Muscle of leg (tissue), 11 donors: ENCODE data around the gene ACOX3. TPM values are rescaled to one million over a fixed set of nuclear protein-coding genes. Genes with fewer than 3 reads are reported as not detected.

Experiments
- DNase-seq: peaks from one replicate; pipeline ENCODE4 v3.0.0; 2013
- H3K27ac ChIP-seq: one replicate; pipeline ENCODE4 v1.5.1; 2013; ENCODE audit warnings: mild to moderate bottlenecking, low read length, control low read depth
- H3K27me3 ChIP-seq: one replicate; pipeline ENCODE4 v1.6.1; 2013; ENCODE audit warnings: low read length; ENCODE audit not compliant: control insufficient read depth, insufficient read depth
- H3K36me3 ChIP-seq: one replicate; pipeline ENCODE4 v1.6.1; 2013; ENCODE audit warnings: low read length; ENCODE audit not compliant: control insufficient read depth, insufficient read depth
- H3K4me1 ChIP-seq: one replicate; pipeline ENCODE4 v1.6.1; 2013; ENCODE audit warnings: low read length; ENCODE audit not compliant: control insufficient read depth, insufficient read depth
- H3K4me3 ChIP-seq: one replicate; pipeline ENCODE4 v1.5.1; 2013; ENCODE audit warnings: low read length, control low read depth
- H3K9me3 ChIP-seq: replicated peaks from 2 replicates; pipeline ENCODE4 v1.6.1; 2013; ENCODE audit warnings: low read depth, low read length; ENCODE audit not compliant: control insufficient read depth
- WGBS: methylation state at CpG from one replicate; pipeline ENCODE4 v1.1.5; 2013; ENCODE audit warnings: missing lambda C conversion rate; ENCODE audit not compliant: insufficient coverage; 5-methylcytosine and 5-hydroxymethylcytosine counted together
- polyA plus RNA-seq, 8 donors: library from polyadenylated mRNA; unstranded; fragments of 120-200 nt; gene quantifications; one replicate each; pipeline versions ENCODE4 v1.2.1 to v1.2.3, GENCODE V29; 2013; ENCODE audit warnings: inconsistent platforms in 1 of 8, low replicate concordance in 1 of 8; ENCODE audit not compliant: insufficient read length in 8 of 8, insufficient read depth in 1 of 8
- total RNA-seq: library from RNA; stranded (reverse); fragments of 120-200 nt; gene quantifications from one replicate; pipeline ENCODE4 v1.2.4, GENCODE V29; 2013

Gene ACOX3
- total and polyA plus RNA-seq, 9 donors, result 10.1 to 20.3 (median 15.8) TPM

- no peak overlapping the region for H3K27ac ChIP-seq
- H3K9me3 ChIP-seq, result no peaks in the 10 kb centered on the region
- peaks cover 40% of the 10 kb centered on the region for H3K36me3 ChIP-seq
- DNase-seq, result no peak
- WGBS, result 82% methylated on average over 49 of the region's 49 CpGs
- H3K27me3 ChIP-seq, result no peaks in the 10 kb centered on the region
- H3K4me1 ChIP-seq, result peaks cover 24% of the 10 kb centered on the region
- no peak overlapping the region for H3K4me3 ChIP-seq
Observed at GRCh38 chr4:8374851-8375649, 65.5 kb downstream of the ACOX3 start.

- Histone ChIP-seq H3K4me3 (no peak overlapping the region), H3K9me3 (no peaks in the 10 kb centered on the region), H3K4me1 (peaks cover 34% of the 10 kb centered on the region), H3K27me3 (no peaks in the 10 kb centered on the region), H3K27ac (no peak overlapping the region), H3K36me3 (peaks cover 35% of the 10 kb centered on the region)
- no peak for DNase-seq
- WGBS, result 93% methylated on average over 11 of the region's 13 CpGs
Observed at GRCh38 chr4:8373973-8374545, 66.5 kb downstream of the ACOX3 start.

- no peak for DNase-seq
- 91% methylated on average over 27 of the region's 32 CpGs for WGBS
- H3K4me3 ChIP-seq, result no peak overlapping the region
- H3K9me3 ChIP-seq, result no peaks in the 10 kb centered on the region
- no peak overlapping the region for H3K27ac ChIP-seq
- H3K4me1 ChIP-seq, result peaks cover 39% of the 10 kb centered on the region
- no peaks in the 10 kb centered on the region for H3K27me3 ChIP-seq
- H3K36me3 ChIP-seq, result peaks cover 31% of the 10 kb centered on the region
Observed at GRCh38 chr4:8373270-8373972, 67.1 kb downstream of the ACOX3 start.

GRCh38 chr4:8372506-8372905, 68.0 kb downstream of the ACOX3 start:
- no peaks in the 10 kb centered on the region for H3K9me3 ChIP-seq
- 65% methylated on average over 12 of the region's 13 CpGs for WGBS
- H3K36me3 ChIP-seq, result peaks cover 26% of the 10 kb centered on the region
- peaks cover 39% of the 10 kb centered on the region for H3K4me1 ChIP-seq
- DNase-seq, result no peak
- H3K27ac ChIP-seq, result no peak overlapping the region
- no peak overlapping the region for H3K4me3 ChIP-seq
- no peaks in the 10 kb centered on the region for H3K27me3 ChIP-seq

- no peak for DNase-seq
- Histone ChIP-seq H3K4me1 (peaks cover 36% of the 10 kb centered on the region), H3K9me3 (no peaks in the 10 kb centered on the region), H3K27me3 (no peaks in the 10 kb centered on the region), H3K36me3 (peaks cover 18% of the 10 kb centered on the region), H3K4me3 (no peak overlapping the region), H3K27ac (peak overlapping the region; percentile 44)
- WGBS, result 92% methylated on average over 20 of the region's 20 CpGs
Observed at GRCh38 chr4:8371596-8371995, 68.9 kb downstream of the ACOX3 start.

GRCh38 chr4:8370835-8371595, 69.5 kb downstream of the ACOX3 start:
- Histone ChIP-seq H3K4me3 (no peak overlapping the region), H3K27me3 (no peaks in the 10 kb centered on the region), H3K4me1 (peaks cover 32% of the 10 kb centered on the region), H3K36me3 (peaks cover 20% of the 10 kb centered on the region), H3K27ac (peak overlapping the region; percentile 77), H3K9me3 (no peaks in the 10 kb centered on the region)
- WGBS, result 73% methylated on average over 20 of the region's 24 CpGs
- peak; percentile 76 for DNase-seq

GRCh38 chr4:8370106-8370787, 70.3 kb downstream of the ACOX3 start:
- H3K27ac ChIP-seq, result peak overlapping the region; percentile 77
- no peak overlapping the region for H3K4me3 ChIP-seq
- peaks cover 32% of the 10 kb centered on the region for H3K4me1 ChIP-seq
- peaks cover 25% of the 10 kb centered on the region for H3K36me3 ChIP-seq
- H3K27me3 ChIP-seq, result no peaks in the 10 kb centered on the region
- WGBS, result 89% methylated on average over 16 of the region's 16 CpGs
- no peaks in the 10 kb centered on the region for H3K9me3 ChIP-seq
- DNase-seq, result no peak

- H3K27ac ChIP-seq, result no peak overlapping the region
- WGBS, result 92% methylated on average over 11 of the region's 13 CpGs
Observed at GRCh38 chr4:8369426-8370105, 71.0 kb downstream of the ACOX3 start.

GRCh38 chr4:8368998-8369397, 71.5 kb downstream of the ACOX3 start:
- no peaks in the 10 kb centered on the region for H3K27me3 ChIP-seq
- DNase-seq, result no peak
- no peaks in the 10 kb centered on the region for H3K9me3 ChIP-seq
- no peak overlapping the region for H3K27ac ChIP-seq
- H3K4me1 ChIP-seq, result peaks cover 36% of the 10 kb centered on the region
- H3K36me3 ChIP-seq, result peaks cover 26% of the 10 kb centered on the region
- H3K4me3 ChIP-seq, result no peak overlapping the region
- 81% methylated on average over 12 of the region's 12 CpGs for WGBS

More at GRCh38 chr4:8369426-8370105, 71.0 kb downstream of the ACOX3 start:
- Histone ChIP-seq H3K4me1 (peaks cover 32% of the 10 kb centered on the region), H3K27me3 (no peaks in the 10 kb centered on the region), H3K4me3 (no peak overlapping the region), H3K36me3 (peaks cover 25% of the 10 kb centered on the region), H3K9me3 (no peaks in the 10 kb centered on the region)
- no peak for DNase-seq
